HUES48 (cell line): Measurements from ENCODE around the gene MED25.
A peak's percentile ranks its signal among the peaks of the same experiment; 100 is the strongest.

Experiments
- H3K27ac ChIP-seq: one replicate; pipeline ENCODE4 v1.7.0; 2013; ENCODE audit warnings: low read depth, low read length, inconsistent platforms
- H3K27me3 ChIP-seq: 2 replicates; pipeline ENCODE4 v1.6.1; 2013; ENCODE audit warnings: mild to moderate bottlenecking, low read length; ENCODE audit not compliant: control insufficient read depth, insufficient read depth
- H3K36me3 ChIP-seq: 2 replicates; pipeline ENCODE4 v1.6.1; 2013; ENCODE audit warnings: low read length; ENCODE audit not compliant: control insufficient read depth, insufficient read depth
- H3K4me1 ChIP-seq: 2 replicates; pipeline ENCODE4 v1.6.1; 2013; ENCODE audit warnings: mild to moderate bottlenecking, low read length; ENCODE audit not compliant: control insufficient read depth, insufficient read depth
- H3K4me3 ChIP-seq: 2 replicates; pipeline ENCODE4 v1.5.1; 2013; ENCODE audit warnings: mild to moderate bottlenecking, low read depth, low read length
- H3K9ac ChIP-seq: 2 replicates; pipeline ENCODE4 v1.6.1; 2013; ENCODE audit warnings: mild to moderate bottlenecking, low read depth, low read length, moderate library complexity
- H3K9me3 ChIP-seq: 2 replicates; pipeline ENCODE4 v1.6.1; 2013; ENCODE audit warnings: low read length; ENCODE audit not compliant: control insufficient read depth, insufficient read depth

Gene MED25

DNA sequence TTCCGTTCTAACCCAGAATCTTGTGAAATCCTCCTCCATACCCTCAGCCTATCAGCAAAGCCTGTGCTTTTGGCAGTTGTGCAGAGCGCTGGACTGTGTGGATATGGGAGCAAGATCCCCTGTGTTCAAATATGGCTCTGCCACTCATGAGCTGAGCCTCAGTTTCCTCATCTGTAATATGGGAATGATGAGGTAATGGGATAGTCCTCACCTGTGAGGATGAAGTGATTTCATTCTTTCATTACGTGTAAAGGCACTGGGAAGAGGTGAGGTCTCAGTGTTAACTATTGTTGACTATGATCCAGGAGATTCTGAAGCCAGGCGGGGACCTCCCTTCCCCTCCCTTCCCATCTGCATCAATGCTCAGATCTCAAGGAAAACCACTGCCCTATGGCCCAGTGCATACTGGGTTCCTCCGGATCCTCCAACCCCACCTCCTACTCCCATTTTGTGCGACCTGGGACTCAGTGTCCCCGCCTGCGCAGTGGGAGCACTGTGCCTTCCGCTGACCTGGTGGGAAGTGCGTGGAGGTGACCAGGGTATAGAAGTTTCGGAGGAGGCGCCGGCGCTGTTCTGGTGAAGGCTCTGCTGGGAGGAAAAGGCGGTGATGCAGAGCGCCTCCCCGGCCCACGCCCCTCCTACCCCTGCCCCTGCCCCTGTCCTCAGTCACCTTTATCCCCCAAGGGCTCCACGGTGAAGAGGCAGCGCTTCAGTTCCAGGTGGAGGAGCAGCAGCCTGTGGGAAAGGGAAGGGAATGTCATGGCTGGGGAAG lies 10.0 kb upstream of the MED25 start:
- H3K27me3 ChIP-seq: no peaks in the 10 kb centered on the region
- H3K9me3 ChIP-seq: no peaks in the 10 kb centered on the region
- peak overlapping the region; percentile 59 for H3K27ac ChIP-seq
- H3K36me3 ChIP-seq: peaks cover 17% of the 10 kb centered on the region
- H3K4me3 ChIP-seq: peak overlapping the region; percentile 51; the same call in 1 of the 2 replicates
- H3K9ac ChIP-seq: no peak overlapping the region
- H3K4me1 ChIP-seq: peaks cover 10% of the 10 kb centered on the region

DNA sequence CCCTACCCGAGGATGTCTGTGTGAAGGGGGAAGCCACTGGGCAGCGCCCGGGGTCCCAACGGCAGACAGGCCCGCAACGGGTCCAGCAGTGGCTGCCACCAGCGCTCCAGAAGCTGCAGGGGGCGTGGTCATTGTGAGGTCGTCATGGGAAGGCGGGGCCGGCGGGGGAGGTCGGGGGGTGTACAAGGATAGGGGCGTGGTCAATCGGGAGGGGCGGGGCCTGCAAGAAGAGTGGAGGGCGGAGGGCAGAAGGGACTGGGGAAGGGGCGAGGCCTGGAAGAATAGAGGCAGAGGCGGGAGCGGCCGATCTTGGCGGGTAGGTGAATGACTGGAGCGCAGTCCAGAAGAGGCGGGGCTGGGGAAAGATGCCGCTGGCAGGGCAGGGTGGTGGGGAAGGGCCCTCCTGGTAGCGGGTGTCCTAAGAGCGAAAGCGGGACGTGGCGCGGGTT lies 9.4 kb upstream of the MED25 start:
- Histone ChIP-seq H3K4me3 (peak overlapping the region; percentile 78), H3K4me1 (peaks cover 10% of the 10 kb centered on the region), H3K27ac (peak overlapping the region; percentile 59), H3K9ac (no peak overlapping the region; the same call in 1 of the 2 replicates), H3K36me3 (peaks cover 10% of the 10 kb centered on the region), H3K27me3 (no peaks in the 10 kb centered on the region), H3K9me3 (no peaks in the 10 kb centered on the region)

DNA sequence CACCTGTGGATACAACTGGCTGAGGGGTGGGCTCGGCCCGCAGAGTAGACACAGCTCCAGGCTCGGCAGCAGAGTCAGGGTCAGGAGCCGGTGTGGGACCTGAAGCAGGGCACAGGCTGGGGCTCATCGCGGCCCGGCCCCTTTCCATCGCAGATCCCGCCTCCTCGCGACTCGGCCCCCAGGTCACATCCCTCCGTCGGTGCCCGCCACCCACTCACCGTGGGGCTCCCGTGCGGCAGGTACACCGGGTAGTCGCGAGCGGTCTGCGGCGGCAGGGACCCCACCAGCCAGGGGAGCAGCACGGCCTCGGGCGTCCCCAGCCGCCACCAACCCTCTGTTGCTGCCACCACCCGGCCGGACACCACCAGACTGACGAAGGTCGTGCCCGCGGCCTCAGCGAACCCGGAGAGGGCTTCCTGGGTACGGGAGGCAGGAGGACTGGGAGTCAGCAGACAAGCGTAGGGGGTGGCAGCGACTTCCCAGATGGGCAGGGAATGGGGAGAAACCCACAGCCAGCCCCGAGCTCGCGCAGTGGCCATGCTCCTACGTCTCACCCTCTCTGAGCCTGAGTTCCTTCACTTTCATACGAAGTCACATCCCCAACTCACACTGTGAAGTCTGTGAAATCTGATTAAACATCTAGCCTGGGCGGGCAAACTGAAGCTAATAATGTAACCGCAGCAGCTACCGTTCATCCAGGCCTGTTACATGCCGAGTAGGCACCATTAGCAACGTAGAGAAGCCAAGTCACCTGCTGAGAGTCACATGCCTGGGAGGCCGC lies 8.7 kb upstream of the MED25 start:
- Histone ChIP-seq H3K4me1 (peaks cover 12% of the 10 kb centered on the region), H3K27me3 (no peaks in the 10 kb centered on the region), H3K9me3 (no peaks in the 10 kb centered on the region), H3K4me3 (peak overlapping the region; percentile 78), H3K9ac (no peak overlapping the region; the same call in 1 of the 2 replicates), H3K27ac (peak overlapping the region; percentile 40), H3K36me3 (peaks cover 7% of the 10 kb centered on the region)

DNA sequence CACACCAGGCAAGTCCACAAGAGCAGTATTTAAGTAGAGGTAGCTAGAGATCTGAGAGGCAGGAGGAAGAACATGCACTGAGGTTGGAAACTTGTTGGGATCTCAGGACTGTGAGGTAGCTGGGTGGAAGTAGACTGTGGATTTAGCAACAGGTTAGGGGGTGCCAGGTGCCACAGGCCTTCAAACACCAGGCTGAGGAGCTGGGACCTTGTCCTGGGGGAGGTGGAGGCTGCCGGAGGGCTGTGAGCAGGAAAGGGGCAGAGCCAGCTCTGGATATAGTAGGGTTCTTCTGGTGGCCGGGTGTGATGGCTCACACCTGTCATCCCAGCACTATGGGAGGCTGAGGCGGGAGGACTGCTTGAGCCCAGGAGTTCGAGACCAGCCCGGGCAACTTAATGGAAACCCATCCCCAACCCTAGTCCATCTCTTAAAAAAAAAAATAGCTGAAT lies 8.1 kb upstream of the MED25 start:
- H3K4me3 ChIP-seq: peak overlapping the region; percentile 78; the same call in 1 of the 2 replicates
- H3K9me3 ChIP-seq: no peaks in the 10 kb centered on the region
- peaks cover 12% of the 10 kb centered on the region for H3K4me1 ChIP-seq
- no peak overlapping the region for H3K27ac ChIP-seq
- H3K9ac ChIP-seq: no peak overlapping the region
- peaks cover 7% of the 10 kb centered on the region for H3K36me3 ChIP-seq
- H3K27me3 ChIP-seq: no peaks in the 10 kb centered on the region

DNA sequence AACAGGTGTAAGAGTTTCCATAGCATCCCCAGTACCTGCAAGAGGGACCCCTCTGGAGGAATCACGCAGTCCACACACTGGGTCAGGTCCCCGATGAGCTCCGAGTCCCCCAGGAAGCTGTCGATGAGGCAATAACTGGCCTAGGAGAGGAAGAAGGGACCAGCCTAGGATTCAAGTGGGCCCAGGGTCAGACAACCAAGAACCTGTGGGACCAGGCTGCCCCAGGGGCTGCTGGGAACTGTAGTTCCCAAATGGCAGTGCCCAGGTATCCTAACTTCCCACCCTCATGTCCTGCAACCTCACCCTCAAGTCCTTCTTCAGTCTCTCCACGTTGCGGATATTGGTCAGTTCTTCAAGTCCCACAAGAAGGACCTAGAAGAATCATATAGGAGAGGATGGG lies 6.8 kb upstream of the MED25 start:
- peaks cover 12% of the 10 kb centered on the region for H3K4me1 ChIP-seq
- no peak overlapping the region for H3K9ac ChIP-seq
- no peak overlapping the region for H3K27ac ChIP-seq
- H3K36me3 ChIP-seq: peaks cover 7% of the 10 kb centered on the region
- no peaks in the 10 kb centered on the region for H3K9me3 ChIP-seq
- H3K4me3 ChIP-seq: no peak overlapping the region
- H3K27me3 ChIP-seq: no peaks in the 10 kb centered on the region

DNA sequence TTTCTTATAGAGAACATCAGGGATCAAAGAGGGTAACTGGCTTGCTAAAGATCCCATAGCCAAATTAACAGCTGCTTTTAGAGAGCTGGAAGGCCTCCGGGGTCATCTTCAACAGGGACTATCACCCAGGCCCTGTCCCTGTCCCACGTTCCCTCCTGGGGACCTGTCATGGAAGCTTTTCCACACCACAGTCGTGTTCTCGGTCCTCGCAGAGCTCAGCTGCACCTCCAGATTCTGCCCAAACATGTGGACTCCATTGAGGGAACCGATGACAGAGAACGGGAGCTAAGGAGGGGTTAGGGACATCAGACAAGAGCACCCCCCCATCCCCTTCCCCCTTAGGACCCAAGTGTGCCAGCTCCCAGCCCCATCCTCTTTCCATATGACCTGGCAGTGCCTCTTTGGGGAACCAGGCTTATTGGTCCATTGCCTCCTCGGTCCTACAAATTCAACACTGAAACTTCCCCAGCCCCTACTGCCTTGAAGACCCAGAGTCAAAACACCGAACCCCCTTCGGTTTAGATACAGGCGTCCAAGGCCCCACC lies 5.6 kb upstream of the MED25 start:
- peaks cover 12% of the 10 kb centered on the region for H3K4me1 ChIP-seq
- no peaks in the 10 kb centered on the region for H3K9me3 ChIP-seq
- peak overlapping the region; percentile 74 for H3K4me3 ChIP-seq
- no peaks in the 10 kb centered on the region for H3K27me3 ChIP-seq
- peaks cover under 1% of the 10 kb centered on the region; the same call in 1 of the 2 replicates for H3K36me3 ChIP-seq
- H3K27ac ChIP-seq: peak overlapping the region; percentile 97
- peak overlapping the region; percentile 74 for H3K9ac ChIP-seq

DNA sequence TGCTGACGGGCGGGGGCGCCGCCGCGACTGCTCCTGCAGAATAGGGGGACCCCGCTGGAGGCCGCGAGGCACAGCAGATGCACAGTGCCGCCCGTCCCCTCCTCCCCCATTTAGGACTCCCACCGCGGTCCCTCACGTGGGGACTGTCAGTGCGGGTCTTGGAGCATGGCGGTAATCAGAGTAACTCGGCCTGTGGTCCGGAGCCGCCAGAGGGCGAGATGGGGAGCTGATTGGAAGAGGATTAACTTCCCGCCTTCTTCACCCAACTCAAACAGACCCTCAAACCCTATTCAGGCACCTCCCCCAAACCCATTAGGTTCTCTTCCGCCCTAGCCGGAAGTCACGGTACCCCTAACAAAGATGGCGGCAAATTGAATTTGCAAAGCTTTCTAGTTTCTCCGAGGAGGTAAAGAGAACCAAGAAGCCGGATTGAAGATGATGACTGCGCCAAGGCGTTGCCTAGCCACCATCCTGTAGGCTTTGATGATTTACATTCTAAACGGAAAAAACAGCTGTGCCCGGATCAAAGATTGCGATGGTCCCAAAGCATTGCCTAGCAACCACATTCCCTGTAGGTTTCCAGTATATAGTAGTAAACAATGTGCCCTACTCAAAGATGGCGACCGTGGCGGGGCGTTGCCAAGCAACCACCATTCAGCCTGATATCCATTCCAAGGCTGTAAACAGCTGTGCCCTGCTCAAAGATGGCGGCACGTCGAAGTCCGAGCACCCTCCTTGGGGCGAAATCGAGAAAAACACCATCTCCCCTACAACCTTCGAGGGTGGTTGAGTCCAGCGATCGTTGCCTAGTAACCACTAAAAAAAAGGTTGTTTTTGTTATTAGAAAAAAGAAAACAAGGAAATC lies 4.9 kb upstream of the MED25 start, which contains the start of gene FUZ:
FUZ (minus strand) TSS at position 296 of the 865 bp plus-strand sequence; CDS start at position 110, 186 bp downstream.
- H3K9ac ChIP-seq: peak within 1 kb of the TSS; percentile 74

DNA sequence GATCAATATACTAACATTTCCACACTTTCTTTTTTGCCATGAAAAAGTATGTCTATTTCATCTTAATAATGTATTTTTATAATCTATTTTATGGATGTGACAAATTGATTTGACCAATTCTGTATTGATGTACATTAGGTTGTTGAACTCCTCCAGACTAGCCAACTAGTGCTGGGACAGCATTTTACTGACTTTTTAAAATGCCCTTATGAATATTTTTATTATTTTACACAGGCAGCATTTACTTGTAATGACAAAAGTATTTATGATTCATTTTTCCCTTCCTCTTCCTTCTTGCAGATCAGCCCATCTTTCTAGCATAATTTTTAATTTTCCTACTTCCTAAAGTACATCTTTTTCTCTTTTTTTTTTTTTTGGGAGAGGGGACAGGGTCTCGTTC lies 4.1 kb upstream of the MED25 start:
- no peaks in the 10 kb centered on the region for H3K27me3 ChIP-seq
- H3K36me3 ChIP-seq: no peaks in the 10 kb centered on the region
- H3K9me3 ChIP-seq: no peaks in the 10 kb centered on the region
- peaks cover 13% of the 10 kb centered on the region for H3K4me1 ChIP-seq
- no peak overlapping the region for H3K9ac ChIP-seq
- peak overlapping the region; percentile 97 for H3K27ac ChIP-seq
- no peak overlapping the region for H3K4me3 ChIP-seq

More for the DNA sequence above, 4.9 kb upstream of the MED25 start, which contains the start of gene FUZ:
- Histone ChIP-seq H3K27me3 (no peaks in the 10 kb centered on the region), H3K9me3 (no peaks in the 10 kb centered on the region), H3K4me1 (peaks cover 12% of the 10 kb centered on the region), H3K36me3 (no peaks in the 10 kb centered on the region), H3K27ac (peak within 1 kb of the TSS; percentile 97), H3K4me3 (peak within 1 kb of the TSS; percentile 74)

DNA sequence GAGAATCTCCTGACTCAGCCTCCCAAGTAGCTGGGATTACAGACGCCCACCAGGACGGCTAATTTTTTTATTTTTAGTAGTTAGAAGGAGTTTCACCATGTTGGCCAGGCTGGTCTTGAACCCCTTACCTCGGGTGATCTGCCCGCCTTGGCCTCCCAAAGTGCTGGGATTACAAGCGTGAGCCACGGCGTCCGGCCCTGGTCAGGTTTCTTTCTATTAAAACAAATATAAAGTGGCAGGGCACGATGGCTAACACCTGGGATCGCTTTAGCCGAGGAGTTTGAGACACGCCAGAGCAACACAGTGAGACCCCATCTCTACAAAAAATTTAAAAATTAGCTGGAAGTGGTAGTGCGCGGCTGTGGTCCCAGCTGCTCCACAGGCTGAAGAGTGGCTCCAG lies 1.5 kb upstream of the MED25 start:
- Histone ChIP-seq H3K4me1 (peaks cover 11% of the 10 kb centered on the region), H3K9ac (no peak overlapping the region), H3K36me3 (peaks cover 13% of the 10 kb centered on the region; the same call in 1 of the 2 replicates), H3K4me3 (peak overlapping the region; percentile 71; the same call in 1 of the 2 replicates), H3K27ac (peak overlapping the region; percentile 49), H3K27me3 (no peaks in the 10 kb centered on the region), H3K9me3 (no peaks in the 10 kb centered on the region)
